BLaER1 (cell line): ENCODE measurements around the gene MED10.

Experiments
- H3K27ac ChIP-seq: shearing (Covaris generic); formaldehyde crosslinking; 2 replicates; pipeline ENCODE4 v1.8.1; 2022
- H3K27me3 ChIP-seq: shearing (Covaris generic); formaldehyde crosslinking; 2 replicates; pipeline ENCODE4 v1.8.1; 2022
- H3K36me3 ChIP-seq: shearing (Covaris generic); formaldehyde crosslinking; 2 replicates; pipeline ENCODE4 v1.8.1; 2022
- H3K4me1 ChIP-seq: shearing (Covaris generic); formaldehyde crosslinking; 2 replicates; pipeline ENCODE4 v1.8.1; 2022
- H3K4me2 ChIP-seq: shearing (Covaris generic); formaldehyde crosslinking; 2 replicates; pipeline ENCODE4 v1.8.1; 2022
- H3K4me3 ChIP-seq: shearing (Covaris generic); formaldehyde crosslinking; 2 replicates; pipeline ENCODE4 v1.8.1; 2022
- H3K9ac ChIP-seq: shearing (Covaris generic); formaldehyde crosslinking; 2 replicates; pipeline ENCODE4 v1.8.1; 2022
- H3K9me3 ChIP-seq: shearing (Covaris generic); formaldehyde crosslinking; 2 replicates; pipeline ENCODE4 v1.8.1; 2022
- H4K20me1 ChIP-seq: shearing (Covaris generic); formaldehyde crosslinking; 2 replicates; pipeline ENCODE4 v1.8.1; 2022
- Cebpa-rat ChIP-seq: shearing (Covaris generic); IDR thresholded peaks from 2 replicates; pipeline ENCODE4 v1.8.1; 2022

MED10 gene, protein sequence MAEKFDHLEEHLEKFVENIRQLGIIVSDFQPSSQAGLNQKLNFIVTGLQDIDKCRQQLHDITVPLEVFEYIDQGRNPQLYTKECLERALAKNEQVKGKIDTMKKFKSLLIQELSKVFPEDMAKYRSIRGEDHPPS

DNA sequence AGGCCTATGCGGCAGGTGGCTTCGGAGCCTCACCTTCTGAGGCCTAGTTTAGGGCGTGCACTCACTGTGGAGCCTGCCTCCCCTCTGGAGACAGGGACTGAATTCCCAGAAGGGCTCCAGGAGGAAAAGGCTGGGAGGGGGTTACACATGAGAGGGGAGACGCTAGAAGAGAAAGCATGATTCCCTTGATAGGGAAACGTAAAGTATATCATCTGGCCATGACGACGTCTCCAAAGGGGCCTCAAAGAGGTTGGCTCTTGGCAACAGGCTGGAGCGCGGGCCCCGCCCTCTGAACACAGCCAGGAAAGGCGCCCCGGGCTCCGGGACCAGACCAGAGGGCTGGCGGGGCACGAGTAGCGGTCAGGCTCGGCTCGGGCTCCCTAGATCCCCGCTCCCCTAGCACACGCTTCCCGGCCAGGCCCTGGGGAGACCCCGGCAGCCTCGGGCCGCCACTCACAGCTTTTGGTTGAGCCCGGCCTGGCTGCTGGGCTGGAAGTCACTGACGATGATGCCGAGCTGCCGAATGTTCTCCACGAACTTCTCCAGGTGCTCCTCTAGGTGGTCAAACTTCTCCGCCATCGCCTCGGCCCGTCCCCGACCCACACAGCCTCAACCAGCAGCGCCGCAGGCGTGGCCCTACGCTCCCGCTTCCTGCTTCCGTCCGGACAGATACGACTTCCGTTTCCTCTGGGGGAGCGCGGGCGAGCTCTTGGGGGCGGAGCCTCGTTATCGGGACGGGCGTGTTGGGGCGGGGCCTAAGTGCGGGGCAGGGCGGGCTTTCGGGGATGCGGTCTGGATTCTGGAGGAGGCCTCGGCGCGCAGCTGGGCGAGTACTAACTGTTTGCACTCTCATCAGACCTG, at the start of gene MED10:
MED10 (minus strand) TSS at position 643 of the 861 bp plus-strand sequence; CDS start at position 579, 64 bp downstream.
- Histone ChIP-seq H3K27ac (peak within 1 kb of the TSS; percentile 95), H3K36me3 (peaks cover 41% of the 10 kb centered on the region), H3K27me3 (no peaks in the 10 kb centered on the region), H3K9me3 (no peaks in the 10 kb centered on the region), H3K4me2 (peak within 1 kb of the TSS; percentile 94), H3K4me3 (peak within 1 kb of the TSS; percentile 99), H4K20me1 (peaks cover 52% of the 10 kb centered on the region), H3K9ac (peak within 1 kb of the TSS; percentile 94), H3K4me1 (peaks cover 25% of the 10 kb centered on the region)
- no peak for TF ChIP-seq Cebpa-rat

DNA sequence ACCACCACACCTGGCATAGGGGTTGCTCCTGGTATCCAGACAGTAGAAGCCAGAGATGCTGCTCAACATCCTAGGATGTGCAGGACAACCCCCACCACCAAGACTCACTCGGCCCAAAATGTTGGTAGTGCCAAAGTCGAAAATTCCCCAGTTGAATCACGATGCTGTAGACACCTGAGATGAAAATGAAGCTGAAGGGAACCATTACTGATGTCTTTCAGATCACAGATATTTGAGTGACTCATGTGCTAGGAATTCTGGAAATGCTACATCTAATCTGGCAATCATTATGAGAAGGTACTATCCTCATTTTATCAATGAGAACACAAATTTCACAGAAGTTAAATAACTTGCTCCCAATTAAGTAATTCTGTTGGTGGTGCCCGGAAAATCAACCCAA, 49.3 kb upstream of the MED10 start:
- Histone ChIP-seq H3K9me3 (no peaks in the 10 kb centered on the region), H3K9ac (no peak overlapping the region), H3K4me1 (no peaks in the 10 kb centered on the region), H3K4me3 (no peak overlapping the region), H3K27me3 (no peaks in the 10 kb centered on the region), H3K36me3 (no peaks in the 10 kb centered on the region), H3K27ac (no peak overlapping the region), H3K4me2 (no peak overlapping the region), H4K20me1 (no peaks in the 10 kb centered on the region)
- no peak for TF ChIP-seq Cebpa-rat

DNA sequence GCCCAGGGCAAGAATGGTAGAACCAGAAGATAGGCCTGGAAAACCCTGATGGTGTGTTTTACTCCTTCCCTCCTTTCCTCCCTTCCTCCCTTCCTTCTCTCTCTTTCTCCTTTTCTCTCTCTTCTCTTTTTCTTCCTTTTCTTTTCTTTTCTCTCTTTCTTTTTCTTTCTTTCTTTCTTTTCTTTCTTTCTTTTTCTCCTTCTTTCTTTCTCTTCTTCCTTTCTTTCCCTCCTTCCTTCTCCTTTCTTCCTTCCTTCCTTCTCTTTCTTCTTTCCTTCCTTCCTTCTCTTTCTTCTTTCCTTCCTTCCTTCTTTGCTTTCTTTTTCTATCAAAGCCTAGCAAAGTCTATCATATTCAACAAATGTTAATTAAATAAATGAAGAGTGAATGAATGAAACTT, 46.4 kb upstream of the MED10 start:
- H3K4me1 ChIP-seq = no peaks in the 10 kb centered on the region
- no peaks in the 10 kb centered on the region for H4K20me1 ChIP-seq
- H3K27me3 ChIP-seq = no peaks in the 10 kb centered on the region
- no peaks in the 10 kb centered on the region for H3K9me3 ChIP-seq
- H3K9ac ChIP-seq = no peak overlapping the region
- no peaks in the 10 kb centered on the region for H3K36me3 ChIP-seq
- no peak for TF ChIP-seq Cebpa-rat
- H3K4me3 ChIP-seq = no peak overlapping the region
- no peak overlapping the region for H3K4me2 ChIP-seq
- no peak overlapping the region for H3K27ac ChIP-seq

DNA sequence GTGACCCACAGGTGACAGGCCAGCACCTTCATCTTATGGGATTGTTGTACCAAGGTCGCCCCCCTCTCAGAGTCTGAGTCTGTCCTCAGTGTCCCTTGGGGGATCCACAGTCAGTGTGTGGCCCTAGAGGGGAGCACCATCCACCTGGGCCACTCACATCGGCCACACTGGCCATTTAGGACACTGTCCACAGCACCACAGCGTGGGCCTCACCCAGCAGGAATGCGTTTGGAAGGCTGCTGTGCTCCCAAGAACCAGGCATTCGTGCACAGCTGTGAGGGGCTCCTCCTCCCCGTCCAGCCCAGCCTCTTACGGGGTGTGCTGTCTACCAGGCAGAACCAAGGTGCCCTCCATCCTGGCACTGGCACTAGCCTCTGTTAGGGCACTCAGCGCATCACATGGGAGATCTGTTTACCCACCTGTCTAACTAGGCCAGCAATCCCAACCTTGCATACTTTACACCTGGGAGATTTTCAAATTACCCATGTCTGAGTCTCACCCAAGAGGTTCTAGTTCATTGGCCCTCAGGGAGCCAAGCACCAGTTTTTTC, 45.8 kb upstream of the MED10 start:
- H3K4me1 ChIP-seq = no peaks in the 10 kb centered on the region
- no peak overlapping the region for H3K9ac ChIP-seq
- H3K4me2 ChIP-seq = no peak overlapping the region
- H3K27me3 ChIP-seq = no peaks in the 10 kb centered on the region
- no peaks in the 10 kb centered on the region for H4K20me1 ChIP-seq
- H3K9me3 ChIP-seq = no peaks in the 10 kb centered on the region
- H3K27ac ChIP-seq = no peak overlapping the region
- no peaks in the 10 kb centered on the region for H3K36me3 ChIP-seq
- no peak overlapping the region for H3K4me3 ChIP-seq
- no peak for TF ChIP-seq Cebpa-rat

DNA sequence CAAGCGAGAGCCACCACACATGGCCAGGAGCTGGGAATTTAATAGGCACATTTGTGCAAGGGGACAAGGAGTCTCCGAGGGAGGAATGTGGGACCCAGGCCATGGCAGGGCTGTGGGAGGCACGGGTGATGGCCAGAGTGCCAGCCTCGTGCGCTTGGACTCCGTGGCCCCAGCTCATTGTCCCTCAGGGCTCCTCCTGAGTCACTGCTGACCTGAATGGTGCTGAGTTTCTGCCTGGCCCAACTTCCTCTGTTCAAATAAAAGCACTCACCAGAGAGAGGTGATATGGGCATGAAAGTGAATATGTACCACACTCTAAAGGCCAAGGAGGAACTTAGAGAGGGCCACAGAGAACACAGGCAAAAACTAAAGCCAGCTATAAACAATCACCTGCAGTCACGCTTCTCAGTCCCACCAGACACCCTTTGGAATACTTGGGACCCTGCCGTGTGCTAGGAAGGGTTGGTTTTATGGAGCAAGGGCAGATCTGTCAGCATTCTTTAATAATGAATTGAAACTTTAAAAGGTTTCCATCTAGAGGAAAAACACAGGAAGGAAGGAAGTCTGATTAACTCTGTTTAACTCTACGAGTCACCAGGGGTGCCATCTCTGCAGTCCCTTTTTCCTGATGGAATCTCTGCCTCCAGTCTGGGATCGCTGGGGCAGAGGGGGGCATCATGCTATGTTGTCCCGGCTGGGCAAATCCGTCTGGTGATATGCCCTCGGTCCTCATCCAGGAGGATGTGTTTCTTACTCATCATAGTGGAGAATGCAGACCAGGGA, 45.2 kb upstream of the MED10 start:
- Histone ChIP-seq H3K4me3 (no peak overlapping the region), H3K9ac (no peak overlapping the region), H3K9me3 (no peaks in the 10 kb centered on the region), H4K20me1 (no peaks in the 10 kb centered on the region), H3K27me3 (no peaks in the 10 kb centered on the region), H3K36me3 (no peaks in the 10 kb centered on the region), H3K4me1 (no peaks in the 10 kb centered on the region), H3K27ac (no peak overlapping the region), H3K4me2 (no peak overlapping the region)
- no peak for TF ChIP-seq Cebpa-rat

DNA sequence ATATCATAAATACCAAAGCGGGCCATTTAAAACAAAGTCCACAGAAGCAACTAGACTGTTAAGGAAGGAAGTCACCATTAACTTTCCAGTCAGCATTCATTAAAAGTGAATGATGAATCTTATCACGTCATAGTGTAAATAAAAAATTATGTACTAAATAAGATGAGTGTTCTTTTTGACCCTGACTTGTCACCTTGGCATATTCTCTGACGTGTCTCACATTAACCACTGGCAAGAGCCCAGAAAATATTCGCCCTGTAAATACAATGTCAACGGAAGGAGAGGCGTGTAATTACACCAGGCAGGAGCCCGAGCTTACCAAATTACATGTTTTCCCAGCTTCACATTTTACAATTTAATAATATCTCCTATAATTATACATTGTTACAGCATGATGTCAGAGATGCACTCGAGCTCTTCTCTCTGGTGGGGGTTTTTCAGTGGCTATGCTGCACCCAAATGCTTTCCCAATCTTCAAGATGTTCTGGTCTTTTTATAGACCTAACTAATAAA, 41.0 kb upstream of the MED10 start:
- TF ChIP-seq Cebpa-rat = no peak
- no peaks in the 10 kb centered on the region for H3K36me3 ChIP-seq
- no peaks in the 10 kb centered on the region for H3K4me1 ChIP-seq
- H3K9me3 ChIP-seq = peaks cover 7% of the 10 kb centered on the region; the same call in 1 of the 2 replicates
- no peak overlapping the region for H3K27ac ChIP-seq
- H3K27me3 ChIP-seq = no peaks in the 10 kb centered on the region
- no peak overlapping the region for H3K4me3 ChIP-seq
- no peaks in the 10 kb centered on the region for H4K20me1 ChIP-seq
- H3K4me2 ChIP-seq = no peak overlapping the region
- no peak overlapping the region for H3K9ac ChIP-seq

DNA sequence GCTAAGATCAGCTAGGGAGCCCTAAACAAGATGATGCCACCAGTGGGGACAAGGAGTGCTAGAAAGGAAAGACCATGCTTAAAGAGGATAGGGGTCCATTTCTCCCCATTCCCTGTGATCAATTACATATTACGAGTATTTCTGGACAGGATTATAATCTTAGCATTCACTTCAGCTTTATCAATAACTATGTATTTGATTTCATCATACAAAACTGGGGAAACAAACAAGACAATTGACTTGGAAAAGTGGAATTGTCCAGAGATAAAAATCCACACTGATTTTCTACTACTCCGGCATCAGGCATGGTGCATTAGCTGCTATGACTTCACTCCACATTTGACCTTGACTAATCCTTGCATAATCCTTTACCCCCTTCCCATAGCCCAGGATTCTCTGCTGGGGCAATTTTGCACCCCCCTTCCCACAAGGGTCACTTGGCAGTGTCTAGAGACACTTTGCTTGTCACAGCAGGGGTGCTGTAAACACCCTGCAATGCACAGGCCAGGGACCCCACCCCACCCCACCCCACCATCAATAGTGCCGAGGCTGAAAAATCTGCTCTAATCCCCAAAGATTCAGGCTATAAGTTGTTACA, 40.4 kb upstream of the MED10 start:
- Histone ChIP-seq H3K9ac (no peak overlapping the region), H3K4me3 (no peak overlapping the region), H3K9me3 (peaks cover 7% of the 10 kb centered on the region; the same call in 1 of the 2 replicates), H3K4me1 (no peaks in the 10 kb centered on the region), H3K27me3 (no peaks in the 10 kb centered on the region), H3K4me2 (no peak overlapping the region), H4K20me1 (no peaks in the 10 kb centered on the region), H3K36me3 (no peaks in the 10 kb centered on the region), H3K27ac (no peak overlapping the region)
- TF ChIP-seq Cebpa-rat = no peak

DNA sequence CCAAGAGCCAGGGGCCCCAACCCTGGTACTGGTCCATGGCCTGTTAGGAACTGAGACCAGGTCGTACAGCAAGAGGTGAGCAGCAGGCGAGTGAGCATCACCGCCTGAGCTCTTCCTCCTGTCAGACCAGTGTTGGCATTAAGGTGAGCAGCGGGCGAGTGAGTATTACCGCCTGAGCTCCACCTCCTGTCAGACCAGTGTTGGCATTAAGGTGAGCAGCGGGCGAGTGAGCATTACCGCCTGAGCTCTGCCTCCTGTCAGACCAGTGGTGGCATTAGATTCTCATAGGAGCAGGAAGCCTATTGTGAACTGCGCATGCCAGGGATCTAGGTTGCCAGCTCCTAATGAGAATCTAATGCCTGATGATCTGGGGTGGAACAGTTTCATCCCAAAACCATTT, 39.3 kb upstream of the MED10 start:
- Histone ChIP-seq H3K4me2 (no peak overlapping the region), H3K4me3 (no peak overlapping the region), H4K20me1 (no peaks in the 10 kb centered on the region), H3K4me1 (no peaks in the 10 kb centered on the region), H3K9ac (no peak overlapping the region), H3K9me3 (peaks cover 7% of the 10 kb centered on the region; the same call in 1 of the 2 replicates), H3K27me3 (no peaks in the 10 kb centered on the region), H3K36me3 (no peaks in the 10 kb centered on the region), H3K27ac (no peak overlapping the region)
- no peak for TF ChIP-seq Cebpa-rat

DNA sequence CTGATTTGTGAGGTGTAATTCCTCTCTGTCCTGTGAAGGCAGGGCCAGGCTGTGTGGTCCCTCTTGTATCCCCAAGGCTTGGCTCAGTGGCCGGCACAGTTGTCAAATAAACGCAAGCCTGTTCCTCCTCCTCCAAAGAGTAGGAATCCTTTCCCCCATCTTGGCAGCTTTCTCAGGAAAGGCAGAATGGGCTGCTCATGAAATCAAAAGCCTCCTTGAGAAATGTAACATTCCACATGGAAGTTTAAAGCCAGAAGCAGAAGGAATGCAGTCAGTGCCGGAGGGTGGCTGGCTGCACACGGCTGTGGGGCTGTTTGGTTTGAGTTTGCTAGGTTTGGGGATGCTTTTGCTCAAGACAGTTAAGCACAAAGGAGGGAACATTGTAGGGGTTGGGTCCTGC, 34.5 kb upstream of the MED10 start:
- H3K27ac ChIP-seq = no peak overlapping the region
- no peak for TF ChIP-seq Cebpa-rat
- H3K9ac ChIP-seq = no peak overlapping the region
- H3K4me3 ChIP-seq = no peak overlapping the region
- H3K36me3 ChIP-seq = no peaks in the 10 kb centered on the region
- H3K4me1 ChIP-seq = no peaks in the 10 kb centered on the region
- peaks cover 2% of the 10 kb centered on the region; the same call in 1 of the 2 replicates for H3K9me3 ChIP-seq
- H3K4me2 ChIP-seq = no peak overlapping the region
- no peaks in the 10 kb centered on the region for H4K20me1 ChIP-seq
- no peaks in the 10 kb centered on the region for H3K27me3 ChIP-seq
